CD4-positive, alpha-beta T cell (primary cell): Measurements from ENCODE around the gene ZNF576. TPM values are rescaled to one million over a fixed set of nuclear protein-coding genes. Genes with fewer than 3 reads are reported as not detected.
A peak's percentile ranks its signal among the peaks of the same experiment; 100 is the strongest.

Source experiments
- ATAC-seq: fragments of 200-7000 bp; cut with Tn5 transposase; one replicate; pipeline ENCODE4 v1.10.0; 2022; ENCODE audit warnings: mild to moderate bottlenecking; ENCODE audit not compliant: poor library complexity
- CTCF ChIA-PET: fragments of 350-600 bp; sonication (Branson Sonifier 250); formaldehyde crosslinking; loops from one replicate; lab custom pipeline; 2021; ENCODE audit warnings: antibody characterized with exemption, inconsistent platforms; lab: Charles Lee
- POLR2A ChIA-PET: fragments of 350-600 bp; sonication (Branson Sonifier 250); formaldehyde crosslinking; loops from one replicate; lab custom pipeline; 2021; ENCODE audit warnings: antibody characterized with exemption, inconsistent platforms; lab: Charles Lee
- DNase-seq, 14 experiments: peaks; one replicate each; pipeline ENCODE4 v3.0.0-alpha.2; 2013 to 2020; ENCODE audit warnings: mixed read lengths in 2 of 14
- H3K27ac ChIP-seq, 2 donors: one replicate each; pipeline versions ENCODE4 v1.5.1 to v1.7.0; 2013; ENCODE audit warnings: low read length in 2 of 2, low read depth in 1 of 2, mild to moderate bottlenecking in 1 of 2
- H3K27me3 ChIP-seq, 2 experiments: 1 replicate in 1 of 2; 2 replicates in 1 of 2; pipeline versions ENCODE4 v1.6.1 to v1.7.0; 2013; ENCODE audit warnings: low read length in 2 of 2, control low read depth in 1 of 2, mild to moderate bottlenecking in 1 of 2, moderate library complexity in 1 of 2; ENCODE audit not compliant: insufficient read depth in 2 of 2, control insufficient read depth in 1 of 2
- H3K36me3 ChIP-seq: one replicate; pipeline ENCODE4 v1.6.1; 2013; ENCODE audit warnings: low read length, control low read depth; ENCODE audit not compliant: insufficient read depth
- H3K4me1 ChIP-seq: one replicate; pipeline ENCODE4 v1.6.1; 2013; ENCODE audit warnings: low read length, control low read depth; ENCODE audit not compliant: insufficient read depth
- H3K4me3 ChIP-seq: one replicate; pipeline ENCODE4 v1.5.1; 2013; ENCODE audit warnings: mild to moderate bottlenecking, low read length, moderate library complexity
- H3K9me3 ChIP-seq, 2 experiments: 1 replicate in 1 of 2; 2 replicates in 1 of 2; pipeline versions ENCODE4 v1.6.1 to v1.7.0; 2013; ENCODE audit warnings: low read length in 2 of 2, mild to moderate bottlenecking in 2 of 2, control low read depth in 1 of 2, moderate library complexity in 1 of 2; ENCODE audit not compliant: control insufficient read depth in 1 of 2, insufficient read depth in 1 of 2
- H3K27ac Mint-ChIP-seq: one replicate; pipeline ENCODE4 v1.8.0; 2020; ENCODE audit warnings: mixed read lengths
- H3K27me3 Mint-ChIP-seq: one replicate; pipeline ENCODE4 v1.8.0; 2021; ENCODE audit warnings: mixed read lengths
- H3K36me3 Mint-ChIP-seq: one replicate; pipeline ENCODE4 v1.8.0; 2021; ENCODE audit warnings: low read depth, mixed read lengths
- H3K4me1 Mint-ChIP-seq: one replicate; pipeline ENCODE4 v1.8.0; 2021; ENCODE audit warnings: low read depth, mixed read lengths
- H3K4me3 Mint-ChIP-seq: one replicate; pipeline ENCODE4 v1.8.0; 2020; ENCODE audit warnings: mild to moderate bottlenecking, mixed read lengths
- H3K9me3 Mint-ChIP-seq: one replicate; pipeline ENCODE4 v1.8.0; 2020; ENCODE audit warnings: mixed read lengths
- CTCF ChIP-seq: fragments of 200-600 bp; IDR thresholded peaks from one replicate; pipeline ENCODE4 v1.8.0; 2022; ENCODE audit warnings: antibody characterized with exemption, mild to moderate bottlenecking
- intact Hi-C, 2 experiments: fragments of 100-400 bp; cut with DNase I in 1 of 2; cut with micrococcal nuclease in 1 of 2; formaldehyde crosslinking; loops; one replicate each; pipeline versions ENCODE4 v1.15.1 to v1.9.0; 2023 to 2025; cut with DNase I, micrococcal nuclease
- total RNA-seq, 174 experiments: library from RNA in 2 of 174; stranded (reverse) in 2 of 174; gene quantifications; one replicate each; pipeline ENCODE4 v1.2.3 and lab custom pipeline; 2021 to 2026

The ZNF576 gene
- total RNA-seq, 2 experiments from 2014 or later: 4.1 to 4.8 TPM

GRCh38 chr19:43592800-43593350 is 3.5 kb upstream of the ZNF576 start:
- peaks cover 50% of the 10 kb centered on the region for H3K4me1 Mint-ChIP-seq
- Histone ChIP-seq H3K4me3 (no peak overlapping the region), H3K36me3 (peaks cover 13% of the 10 kb centered on the region), H3K4me1 (peaks cover 47% of the 10 kb centered on the region), H3K27ac (no peak overlapping the region), H3K9me3 (no peaks in the 10 kb centered on the region), H3K27me3 (no peaks in the 10 kb centered on the region)
- peaks cover 45% of the 10 kb centered on the region for H3K36me3 Mint-ChIP-seq
- intact Hi-C loops: loop anchor here in 1 of 2 experiments (5.0 kb wide), 1 partner anchor 56 kb away; no protein-coding TSS in a partner anchor
- ChIA-PET CTCF (no interaction called here), POLR2A (no interaction called here)
- H3K4me3 Mint-ChIP-seq: no peak overlapping the region
- TF ChIP-seq CTCF: no peak
- H3K27me3 Mint-ChIP-seq: no peaks in the 10 kb centered on the region
- no peak for DNase-seq
- no peaks in the 10 kb centered on the region for H3K9me3 Mint-ChIP-seq
- ATAC-seq: no peak
- H3K27ac Mint-ChIP-seq: peak overlapping the region; percentile 75

GRCh38 chr19:43594081-43594697 is 2.2 kb upstream of the ZNF576 start:
- DNase-seq (no peak), ATAC-seq (no peak)
- TF ChIP-seq CTCF: no peak
- Histone ChIP-seq H3K4me3 (peak overlapping the region; percentile 73), H3K27me3 (no peaks in the 10 kb centered on the region), H3K27ac (peak overlapping the region; percentile 97), H3K4me1 (peaks cover 48% of the 10 kb centered on the region), H3K9me3 (no peaks in the 10 kb centered on the region), H3K36me3 (peaks cover 23% of the 10 kb centered on the region)
- POLR2A ChIA-PET: interaction anchor here (0.5 to 3.3 kb wide), 17 partner anchors 11 to 701 kb away, joined by 3 to 52 read pairs (median 7); partner anchors contain the start of genes PHLDB3, PINLYP, XRCC1 and ZNF575
- Mint-ChIP-seq H3K9me3 (no peaks in the 10 kb centered on the region), H3K4me1 (peaks cover 56% of the 10 kb centered on the region), H3K4me3 (peak overlapping the region; percentile 81), H3K27ac (peak overlapping the region; percentile 100), H3K36me3 (peaks cover 50% of the 10 kb centered on the region), H3K27me3 (no peaks in the 10 kb centered on the region)
- CTCF ChIA-PET: interaction anchor here (0.5 to 5.8 kb wide), 28 partner anchors 10 to 183 kb away, joined by 3 to 122 read pairs (median 5); partner anchors contain the start of genes ETHE1, PHLDB3, PINLYP and PLAUR
- intact Hi-C loops: loop anchor here (1.0 to 5.0 kb wide), 4 partner anchors 39 to 147 kb away; partner anchors contain the start of gene ZNF575 (in 1 of the 2)

- ATAC-seq (peak; percentile 71), DNase-seq (peak; percentile 60 to 92 (median 70))
- ChIA-PET CTCF (interaction anchor here (0.5 to 5.8 kb wide), 36 partner anchors 8 to 182 kb away, joined by 3 to 122 read pairs (median 4); partner anchors contain the start of genes ETHE1, PHLDB3, PINLYP and PLAUR), POLR2A (interaction anchor here (0.5 to 3.3 kb wide), 21 partner anchors 10 to 701 kb away, joined by 3 to 52 read pairs (median 4); partner anchors contain the start of genes PHLDB3, PINLYP, SMG9 and XRCC1)
- intact Hi-C loops: loop anchor here (1.0 to 5.0 kb wide), 7 partner anchors 17 to 148 kb away; partner anchors contain the start of gene ZNF575 (in 1 of the 2)
- no peaks in the 10 kb centered on the region for H3K27me3 ChIP-seq
- peaks cover 31% of the 10 kb centered on the region for H3K36me3 ChIP-seq
- Mint-ChIP-seq H3K27me3 (no peaks in the 10 kb centered on the region), H3K9me3 (no peaks in the 10 kb centered on the region), H3K27ac (peak overlapping the region; percentile 100), H3K4me1 (peaks cover 50% of the 10 kb centered on the region), H3K36me3 (peaks cover 57% of the 10 kb centered on the region), H3K4me3 (peak overlapping the region; percentile 96)
- peaks cover 44% of the 10 kb centered on the region for H3K4me1 ChIP-seq
- H3K4me3 ChIP-seq: peak overlapping the region; percentile 73
- no peaks in the 10 kb centered on the region for H3K9me3 ChIP-seq
- peak; percentile 83 for TF ChIP-seq CTCF
- H3K27ac ChIP-seq: peak overlapping the region; percentile 97
Observed at GRCh38 chr19:43594710-43595604, 1.4 kb upstream of the ZNF576 start.
